H1 (cell line): ENCODE data around the gene MTX2. TPM values are rescaled to one million over a fixed set of nuclear protein-coding genes. Genes with fewer than 3 reads are reported as not detected.

Source experiments
- CTCF ChIA-PET: fragments of 300-600 bp; sonication (Branson Sonifier 250); formaldehyde crosslinking; loops from one replicate; lab custom pipeline; 2021; ENCODE audit not compliant: partially characterized antibody; lab: Charles Lee
- POLR2A ChIA-PET: fragments of 300-600 bp; sonication (Branson Sonifier 250); formaldehyde crosslinking; loops from one replicate; lab custom pipeline; 2021; ENCODE audit warnings: inconsistent platforms; ENCODE audit not compliant: partially characterized antibody; lab: Charles Lee
- DNase-seq, 2 experiments: peaks; one replicate each; pipeline versions ENCODE4 v3.0.0 to v3.0.0-alpha.2; 2010 to 2022; ENCODE audit warnings: low spot score in 2 of 2, low read depth in 1 of 2, mixed read lengths in 1 of 2
- FAIRE-seq: peaks from 2 replicates; lab custom pipeline; 2011; peaks lifted over from hg19 to GRCh38; lab: Jason Lieb, UNC
- H2AFZ ChIP-seq: 2 replicates; pipeline ENCODE4 v1.8.1; 2012; ENCODE audit warnings: low read length, inconsistent platforms
- H2AK5ac ChIP-seq: 2 replicates; pipeline ENCODE4 v1.6.1; 2013; ENCODE audit warnings: low read depth, low read length
- H2BK120ac ChIP-seq: replicated peaks from 2 replicates; pipeline ENCODE3; 2013; ENCODE audit warnings: low read depth, low read length, inconsistent platforms
- H2BK12ac ChIP-seq: 2 replicates; pipeline ENCODE4 v1.6.1; 2013; ENCODE audit warnings: low read depth, low read length
- H2BK15ac ChIP-seq: 2 replicates; pipeline ENCODE4 v1.6.1; 2013; ENCODE audit warnings: low read length
- H2BK20ac ChIP-seq: 2 replicates; pipeline ENCODE4 v1.6.1; 2013; ENCODE audit warnings: low read length
- H2BK5ac ChIP-seq: 2 replicates; pipeline ENCODE4 v1.6.1; 2013; ENCODE audit warnings: low read depth, low read length
- H3K14ac ChIP-seq: 2 replicates; pipeline ENCODE4 v1.6.1; 2013; ENCODE audit warnings: inconsistent platforms; ENCODE audit not compliant: insufficient read length
- H3K18ac ChIP-seq: 2 replicates; pipeline ENCODE4 v1.6.1; 2013; ENCODE audit warnings: low read length; ENCODE audit errors: extremely low read depth
- H3K23ac ChIP-seq: 2 replicates; pipeline ENCODE4 v1.6.1; 2013; ENCODE audit warnings: inconsistent platforms; ENCODE audit not compliant: insufficient read length
- H3K23me2 ChIP-seq: 2 replicates; pipeline ENCODE4 v1.6.1; 2013; ENCODE audit warnings: low read depth, low read length
- H3K27ac ChIP-seq: 2 replicates; pipeline ENCODE4 v1.6.1; 2011; ENCODE audit warnings: low read depth, low read length, inconsistent platforms
- H3K27me3 ChIP-seq, 4 experiments: replicated peaks in 1 of 4; 1 replicate in 1 of 4; 2 replicates in 3 of 4; pipeline versions ENCODE4 v1.6.1 to v1.8.1; 2011 to 2013; ENCODE audit warnings: low read length in 3 of 4, mild to moderate bottlenecking in 3 of 4, inconsistent platforms in 2 of 4, mixed read lengths in 2 of 4, moderate library complexity in 1 of 4; ENCODE audit not compliant: control insufficient read depth in 3 of 4, insufficient read depth in 3 of 4; ENCODE audit errors: extremely low read depth in 1 of 4
- H3K36me3 ChIP-seq, 4 experiments: 2 replicates each; pipeline versions ENCODE4 v1.6.1 to v1.8.1; 2011 to 2013; ENCODE audit warnings: mild to moderate bottlenecking in 4 of 4, low read length in 3 of 4, moderate library complexity in 2 of 4, control low read depth in 1 of 4, inconsistent platforms in 1 of 4; ENCODE audit not compliant: insufficient read depth in 4 of 4, control insufficient read depth in 2 of 4
- H3K4ac ChIP-seq: replicated peaks from 2 replicates; pipeline ENCODE3; 2013; ENCODE audit warnings: low read length, low read depth, mixed read lengths, inconsistent platforms; ENCODE audit not compliant: insufficient read length
- H3K4me1 ChIP-seq, 4 experiments: replicated peaks in 1 of 4; 1 replicate in 1 of 4; 2 replicates in 3 of 4; pipeline versions ENCODE4 v1.6.1 to v1.8.1; 2011 to 2013; ENCODE audit warnings: low read length in 3 of 4, inconsistent platforms in 2 of 4, mixed read lengths in 1 of 4; ENCODE audit not compliant: insufficient read depth in 4 of 4, control insufficient read depth in 3 of 4
- H3K4me2 ChIP-seq, 2 experiments: 2 replicates each; pipeline versions ENCODE4 v1.6.1 to v1.8.1; 2011 to 2013; ENCODE audit warnings: low read depth in 2 of 2, low read length in 2 of 2, control low read depth in 1 of 2, inconsistent platforms in 1 of 2, mild to moderate bottlenecking in 1 of 2; ENCODE audit not compliant: insufficient read depth in 1 of 2
- H3K4me3 ChIP-seq, 4 experiments: fragments of 200-600, 300-600 bp in 1 of 4; sonication (generic), shearing (Covaris generic), sonication (Bioruptor Twin) in 1 of 4; 2 replicates each; pipeline versions ENCODE4 v1.5.1 to v1.8.1; 2011 to 2016; ENCODE audit warnings: low read length in 4 of 4, low read depth in 3 of 4, control low read depth in 2 of 4, inconsistent platforms in 2 of 4, mild to moderate bottlenecking in 2 of 4, mixed read lengths in 1 of 4, moderate library complexity in 1 of 4; ENCODE audit not compliant: insufficient read depth in 2 of 4; ENCODE audit errors: extremely low read depth in 1 of 4
- H3K56ac ChIP-seq: replicated peaks from 2 replicates; pipeline ENCODE3; 2013; ENCODE audit warnings: low read depth, mild to moderate bottlenecking, mixed read lengths, low read length, inconsistent platforms; ENCODE audit not compliant: insufficient read length
- H3K79me1 ChIP-seq: 2 replicates; pipeline ENCODE4 v1.6.1; 2013; ENCODE audit warnings: low read depth, low read length, control low read depth
- H3K79me2 ChIP-seq, 2 experiments: 2 replicates each; pipeline versions ENCODE4 v1.6.1 to v1.8.1; 2012 to 2013; ENCODE audit warnings: low read length in 2 of 2, mild to moderate bottlenecking in 2 of 2, inconsistent platforms in 1 of 2; ENCODE audit not compliant: insufficient read depth in 2 of 2, control insufficient read depth in 1 of 2
- H3K9ac ChIP-seq, 4 experiments: replicated peaks in 1 of 4; 1 replicate in 1 of 4; 2 replicates in 3 of 4; pipeline versions ENCODE4 v1.6.1 to v1.8.1; 2011 to 2013; ENCODE audit warnings: low read depth in 3 of 4, low read length in 3 of 4, control low read depth in 2 of 4, mild to moderate bottlenecking in 2 of 4, moderate library complexity in 2 of 4, inconsistent platforms in 1 of 4; ENCODE audit errors: extremely low read depth in 1 of 4
- H3K9me3 ChIP-seq, 2 experiments: 2 replicates each; pipeline versions ENCODE4 v1.6.1 to v1.8.1; 2012 to 2013; ENCODE audit warnings: mild to moderate bottlenecking in 2 of 2, moderate library complexity in 2 of 2, control low read depth in 1 of 2, inconsistent platforms in 1 of 2, low read depth in 1 of 2, low read length in 1 of 2, mixed read lengths in 1 of 2; ENCODE audit not compliant: insufficient read depth in 2 of 2
- H4K20me1 ChIP-seq, 2 experiments: replicated peaks in 1 of 2; 2 replicates each; pipeline versions ENCODE3 to v1.8.1; 2011 to 2013; ENCODE audit warnings: inconsistent platforms in 2 of 2, low read length in 2 of 2, mild to moderate bottlenecking in 1 of 2; ENCODE audit not compliant: insufficient read depth in 2 of 2, control insufficient read depth in 1 of 2
- H4K5ac ChIP-seq: 2 replicates; pipeline ENCODE4 v1.6.1; 2013; ENCODE audit warnings: low read length, low read depth, mixed read lengths, inconsistent platforms; ENCODE audit not compliant: insufficient read length
- H4K8ac ChIP-seq: 2 replicates; pipeline ENCODE4 v1.8.0; 2013; ENCODE audit warnings: mild to moderate bottlenecking, moderate library complexity, low read length, inconsistent platforms; ENCODE audit not compliant: insufficient read depth; ENCODE audit errors: extremely low read depth
- H4K91ac ChIP-seq: replicated peaks from 2 replicates; pipeline ENCODE3; 2013; ENCODE audit warnings: low read length, mixed read lengths, inconsistent platforms; ENCODE audit not compliant: insufficient read length
- ASH2L ChIP-seq: fragments of 200-600, 300-600 bp; sonication (generic); IDR thresholded peaks from one replicate; pipeline ENCODE4 v1.7.1; 2017; ENCODE audit warnings: low read length
- CBX5 ChIP-seq: fragments of 300-800, 300-1000 bp; sonication (generic); IDR thresholded peaks from 2 replicates; pipeline ENCODE4 v1.7.1; 2016; ENCODE audit warnings: antibody characterized with exemption, low read length, low read depth
- JUN ChIP-seq: IDR thresholded peaks from 2 replicates; pipeline ENCODE4 v1.6.1; 2011; ENCODE audit warnings: low read depth, mild to moderate bottlenecking, improper control_type of control experiment, low read length
- SIX5 ChIP-seq: IDR thresholded peaks from 2 replicates; pipeline ENCODE4 v1.6.1; 2011; ENCODE audit warnings: mild to moderate bottlenecking, low read depth, low read length
- TCF12 ChIP-seq: IDR thresholded peaks from 2 replicates; pipeline ENCODE4 v1.6.1; 2011; ENCODE audit warnings: low read depth, mild to moderate bottlenecking, low read length
- WGBS, 2 experiments: shearing (Covaris generic) in 1 of 2; methylation state at CpG; one replicate each; pipeline versions ENCODE4 v1.1.6 to v1.1.7; 2013 to 2015; ENCODE audit warnings: low lambda C conversion rate in 2 of 2, mixed read lengths in 2 of 2, inconsistent platforms in 1 of 2, low coverage in 1 of 2, missing lambda C conversion rate in 1 of 2; ENCODE audit not compliant: insufficient replicate concordance in 2 of 2, insufficient coverage in 1 of 2, insufficient read length in 1 of 2; ENCODE audit errors: extremely low coverage in 1 of 2, missing lambda C conversion rate in 1 of 2; 5-methylcytosine and 5-hydroxymethylcytosine counted together
- polyA plus RNA-seq, 7 experiments: library from polyadenylated mRNA; depleted of rRNA in 3 of 7; stranded (reverse) in 5 of 7; unstranded in 2 of 7; fragments of >200 nt in 5 of 7; fragments of 200-250 nt in 2 of 7; gene quantifications; 1 replicate in 5 of 7; 2 replicates in 1 of 7; 4 replicates in 1 of 7; pipeline versions ENCODE4 v1.2.1 to v1.2.3, GENCODE V29; 2011 to 2013; ENCODE audit warnings: missing spikeins in 2 of 7, mixed read lengths in 2 of 7
- total RNA-seq: library from RNA; stranded (reverse); fragmentation: NEBNext Ultra II Directional; extraction: Animal tissue kit (Norgen Biotek cat#: 25700); gene quantifications from 2 replicates; pipeline ENCODE4 v1.2.1, GENCODE V29; 2021

Gene MTX2
- total and polyA plus RNA-seq, 2 of the 8 experiments (the other 6 are each of a cell fraction or from before 2014, with no cell fraction given), result 33.5 to 38.3 TPM

DNA sequence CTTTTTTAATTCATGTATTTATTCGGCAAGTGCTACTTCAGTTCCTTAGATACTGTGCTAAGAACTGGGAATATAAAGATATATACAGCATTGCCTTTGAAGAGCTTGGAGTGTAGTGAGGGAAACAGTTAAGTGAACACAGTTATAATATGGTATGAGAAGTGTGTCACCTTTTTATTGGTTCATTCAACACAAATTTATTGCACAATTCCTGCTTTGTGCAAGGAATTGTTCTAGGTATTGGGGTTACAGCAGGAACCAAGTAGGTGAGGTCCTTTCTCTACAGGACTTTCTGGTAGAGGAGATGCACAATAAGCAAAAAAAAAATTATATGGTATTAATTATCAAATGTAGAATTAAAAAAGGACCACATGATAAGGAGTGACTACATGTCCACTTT is 65.5 kb downstream of the MTX2 start:
- Histone ChIP-seq H3K9ac (no peak overlapping the region), H3K4ac (no peak overlapping the region), H3K4me3 (no peak overlapping the region), H2BK120ac (no peak overlapping the region), H3K9me3 (no peaks in the 10 kb centered on the region), H3K79me1 (no peaks in the 10 kb centered on the region), H2AK5ac (no peak overlapping the region), H4K91ac (no peak overlapping the region), H2BK5ac (no peak overlapping the region), H4K5ac (no peak overlapping the region), H3K36me3 (peaks cover 0 to 20% (median 8%) of the 10 kb centered on the region in 4 experiments; a peak in 4 of 8 replicates), H3K56ac (no peak overlapping the region), H3K14ac (no peak overlapping the region), H3K23ac (no peak overlapping the region), H3K79me2 (no peaks in the 10 kb centered on the region), H3K27me3 (no peaks in the 10 kb centered on the region), H2BK12ac (no peak overlapping the region), H4K20me1 (no peaks in the 10 kb centered on the region), H3K4me2 (no peak overlapping the region), H4K8ac (no peak overlapping the region), H3K27ac (no peak overlapping the region), H2BK15ac (no peak overlapping the region), H3K18ac (no peak overlapping the region), H2BK20ac (no peak overlapping the region), H3K23me2 (no peaks in the 10 kb centered on the region), H2AFZ (no peak overlapping the region), H3K4me1 (peaks cover 0 to 4% (median under 1%) of the 10 kb centered on the region in 4 experiments; a peak in 1 of 7 replicates)
- ChIA-PET POLR2A (no interaction called here), CTCF (no interaction called here)
- TF ChIP-seq SIX5 (no peak), JUN (no peak), CBX5 (no peak), TCF12 (no peak), ASH2L (no peak)
- WGBS, 2 experiments, result 82% methylated on average over 1 of the region's 1 CpG; no CpG with 5 or more reads in 1 of the 2 experiments
- DNase-seq, result no peak
- no peak for FAIRE-seq
